T-cell (primary cell): ENCODE measurements around the gene ARL8B. TPM values are rescaled to one million over a fixed set of nuclear protein-coding genes. Genes with fewer than 3 reads are reported as not detected.
A peak's percentile ranks its signal among the peaks of the same experiment; 100 is the strongest.
"Not testable (repeated sequence)": the region's sequence is repeated elsewhere in the genome, so short reads cannot be mapped to it uniquely, and the experiment has no call there.

Experiments
- ATAC-seq, 4 experiments: fragments of 200-7000 bp in 3 of 4; fragments of 150-1000 bp in 1 of 4; cut with Tn5 transposase; replicated peaks in 1 of 4; 1 replicate in 3 of 4; 2 replicates in 1 of 4; pipeline ENCODE4 v1.10.0; 2021; ENCODE audit warnings: moderate library complexity in 3 of 4, mild to moderate bottlenecking in 2 of 4, moderate number of reproducible peaks in 1 of 4
- CTCF ChIA-PET, 2 donors: fragments of 300-600 bp; sonication (Branson Sonifier 250); formaldehyde crosslinking; loops; one replicate each; lab custom pipeline; 2022; ENCODE audit warnings: antibody characterized with exemption in 2 of 2; lab: Charles Lee
- POLR2A ChIA-PET, 2 donors: fragments of 300-600 bp; sonication (Branson Sonifier 250); formaldehyde crosslinking; loops; one replicate each; lab custom pipeline; 2022; ENCODE audit warnings: antibody characterized with exemption in 2 of 2; lab: Charles Lee
- DNase-seq, 35 experiments: peaks; one replicate each; pipeline versions ENCODE4 v3.0.0 to v3.0.0-alpha.2; 2013 to 2023
- H3K27ac ChIP-seq: one replicate; pipeline ENCODE4 v1.5.1; 2013; ENCODE audit warnings: low read length
- H3K27me3 ChIP-seq, 2 experiments: replicated peaks in 1 of 2; 1 replicate in 1 of 2; 2 replicates in 1 of 2; pipeline versions ENCODE4 v1.6.1 to v1.7.0; 2013; ENCODE audit warnings: low read length in 1 of 2, mixed read lengths in 1 of 2; ENCODE audit not compliant: control insufficient read depth in 2 of 2, insufficient read depth in 2 of 2; ENCODE audit errors: extremely low read depth in 1 of 2
- H3K36me3 ChIP-seq, 2 donors: 1 replicate in 1 of 2; 2 replicates in 1 of 2; pipeline versions ENCODE4 v1.6.1 to v1.7.0; 2013; ENCODE audit warnings: low read length in 1 of 2; ENCODE audit not compliant: control insufficient read depth in 2 of 2, insufficient read depth in 1 of 2; ENCODE audit errors: extremely low read depth in 1 of 2
- H3K4me1 ChIP-seq, 2 experiments: 1 replicate in 1 of 2; 2 replicates in 1 of 2; pipeline versions ENCODE4 v1.6.1 to v1.7.0; 2013; ENCODE audit warnings: low read length in 2 of 2, mixed read lengths in 1 of 2; ENCODE audit not compliant: insufficient read depth in 2 of 2, control insufficient read depth in 1 of 2; ENCODE audit errors: extremely low read depth in 1 of 2
- H3K4me3 ChIP-seq, 2 donors: 1 replicate in 1 of 2; 2 replicates in 1 of 2; pipeline versions ENCODE4 v1.5.1 to v1.7.0; 2013; ENCODE audit warnings: mild to moderate bottlenecking in 2 of 2, low read length in 1 of 2, moderate library complexity in 1 of 2; ENCODE audit not compliant: control insufficient read depth in 1 of 2; ENCODE audit errors: extremely low read depth in 1 of 2
- H3K9me3 ChIP-seq: 2 replicates; pipeline ENCODE4 v1.7.0; 2013
- H3K27ac Mint-ChIP-seq, 2 donors: one replicate each; pipeline ENCODE4 v1.8.0; 2020 to 2021; ENCODE audit warnings: mild to moderate bottlenecking in 2 of 2, mixed read lengths in 2 of 2
- H3K27me3 Mint-ChIP-seq, 2 donors: one replicate each; pipeline ENCODE4 v1.8.0; 2021 to 2022; ENCODE audit warnings: mixed read lengths in 2 of 2
- H3K36me3 Mint-ChIP-seq: one replicate; pipeline ENCODE4 v1.8.0; 2021; ENCODE audit warnings: mixed read lengths
- H3K4me1 Mint-ChIP-seq, 3 donors: one replicate each; pipeline ENCODE4 v1.8.0; 2020 to 2022; ENCODE audit warnings: mixed read lengths in 3 of 3, mild to moderate bottlenecking in 1 of 3
- H3K4me3 Mint-ChIP-seq, 3 donors: one replicate each; pipeline ENCODE4 v1.8.0; 2020 to 2022; ENCODE audit warnings: mild to moderate bottlenecking in 3 of 3, mixed read lengths in 3 of 3, moderate library complexity in 3 of 3
- H3K9me3 Mint-ChIP-seq, 3 donors: one replicate each; pipeline ENCODE4 v1.8.0; 2020 to 2022; ENCODE audit warnings: mixed read lengths in 3 of 3
- WGBS: methylation state at CpG from one replicate; pipeline ENCODE4 v1.1.5; 2013; ENCODE audit warnings: missing lambda C conversion rate; ENCODE audit not compliant: insufficient coverage; 5-methylcytosine and 5-hydroxymethylcytosine counted together
- total RNA-seq, 35 experiments: library from RNA in 6 of 35; stranded (reverse) in 6 of 35; fragments of 120-200 nt in 1 of 35; gene quantifications; one replicate each; pipeline versions ENCODE4 v1.2.1 to v1.2.4 and lab custom pipeline; 2013 to 2026

Gene ARL8B
- total RNA-seq, 5 donors from 2014 or later (not counting 1 experiment from before 2014, with no cell fraction given): 40.6 to 52.6 (median 48.3) TPM

- H3K27me3 ChIP-seq, H3K9me3 ChIP-seq, H3K27me3 Mint-ChIP-seq, POLR2A ChIA-PET, H3K27ac ChIP-seq, H3K9me3 Mint-ChIP-seq, H3K4me3 Mint-ChIP-seq, CTCF ChIA-PET, DNase-seq, H3K4me3 ChIP-seq, ATAC-seq, H3K4me1 ChIP-seq: not testable (repeated sequence)
- Mint-ChIP-seq H3K27ac (peak overlapping the region in 1 of 2 donors; percentile 69), H3K36me3 (peaks cover 28% of the 10 kb centered on the region), H3K4me1 (peaks cover 25 to 39% (median 31%) of the 10 kb centered on the region in 3 donors)
- WGBS: 96% methylated on average over 7 of the region's 12 CpGs
- peaks cover 0 to 23% of the 10 kb centered on the region in 2 donors for H3K36me3 ChIP-seq
These were observed 61.6 kb downstream of the ARL8B start for GRCh38 chr3:5183714-5184113.

- Histone ChIP-seq H3K9me3 (no peaks in the 10 kb centered on the region), H3K27me3 (no peaks in the 10 kb centered on the region), H3K4me3 (no peak overlapping the region), H3K36me3 (peaks cover 0 to 17% of the 10 kb centered on the region in 2 donors), H3K27ac (no peak overlapping the region), H3K4me1 (peaks cover 4 to 10% of the 10 kb centered on the region in 2 experiments)
- H3K4me1 Mint-ChIP-seq: peaks cover 30 to 37% (median 33%) of the 10 kb centered on the region in 3 donors
- peak overlapping the region; percentile 39 to 82 for H3K27ac Mint-ChIP-seq
- H3K36me3 Mint-ChIP-seq: peaks cover 22% of the 10 kb centered on the region
- ChIA-PET POLR2A (no interaction called here), CTCF (no interaction called here)
- ATAC-seq (no peak), DNase-seq (no peak)
- no peaks in the 10 kb centered on the region for H3K9me3 Mint-ChIP-seq
- 83% methylated on average over 4 of the region's 6 CpGs for WGBS
- H3K27me3 Mint-ChIP-seq: no peaks in the 10 kb centered on the region
- no peak overlapping the region for H3K4me3 Mint-ChIP-seq
These were observed 62.4 kb downstream of the ARL8B start for GRCh38 chr3:5184499-5184898.

GRCh38 chr3:5185093-5185673 lies 63.1 kb downstream of the ARL8B start:
- WGBS: 80% methylated on average over 1 of the region's 5 CpGs
- peaks cover 5 to 14% of the 10 kb centered on the region in 2 experiments for H3K4me1 ChIP-seq
- H3K4me3 ChIP-seq: no peak overlapping the region
- H3K9me3 Mint-ChIP-seq: no peaks in the 10 kb centered on the region
- H3K4me1 Mint-ChIP-seq: peaks cover 37 to 39% (median 37%) of the 10 kb centered on the region in 3 donors
- H3K27me3 Mint-ChIP-seq: no peaks in the 10 kb centered on the region
- no peak overlapping the region for H3K4me3 Mint-ChIP-seq
- POLR2A ChIA-PET: interaction anchor here in 1 of 2 donors (0.6 kb wide), 1 partner anchor 15 kb away, joined by 6 read pairs; no protein-coding TSS in a partner anchor
- H3K27me3 ChIP-seq: no peaks in the 10 kb centered on the region
- H3K36me3 ChIP-seq: peaks cover 0 to 11% of the 10 kb centered on the region in 2 donors
- H3K27ac Mint-ChIP-seq: peak overlapping the region; percentile 63 to 82
- no peak for DNase-seq
- peaks cover 18% of the 10 kb centered on the region for H3K36me3 Mint-ChIP-seq
- no peaks in the 10 kb centered on the region for H3K9me3 ChIP-seq
- peak overlapping the region; percentile 15 for H3K27ac ChIP-seq
- ATAC-seq: no peak
- CTCF ChIA-PET: interaction anchor here in 1 of 2 donors (1.2 to 1.3 kb wide), 2 partner anchors 12 to 62 kb away, joined by 3 to 4 read pairs; no protein-coding TSS in a partner anchor

GRCh38 chr3:5186089-5186857 lies 64.2 kb downstream of the ARL8B start:
- Histone ChIP-seq H3K4me1 (peaks cover 8 to 21% of the 10 kb centered on the region in 2 experiments), H3K4me3 (no peak overlapping the region), H3K27ac (peak overlapping the region; percentile 14), H3K27me3 (no peaks in the 10 kb centered on the region), H3K9me3 (no peaks in the 10 kb centered on the region), H3K36me3 (peaks cover 0 to 6% of the 10 kb centered on the region in 2 donors)
- WGBS: 78% methylated on average over 1 of the region's 6 CpGs
- peaks cover 17% of the 10 kb centered on the region for H3K36me3 Mint-ChIP-seq
- peaks cover 35 to 40% (median 36%) of the 10 kb centered on the region in 3 donors for H3K4me1 Mint-ChIP-seq
- ATAC-seq: no peak
- H3K9me3 Mint-ChIP-seq: no peaks in the 10 kb centered on the region
- peak overlapping the region; percentile 91 to 92 for H3K27ac Mint-ChIP-seq
- POLR2A ChIA-PET: interaction anchor here (0.5 to 1.1 kb wide), 4 partner anchors 10 to 479 kb away, joined by 3 to 4 read pairs (median 3); no protein-coding TSS in a partner anchor
- CTCF ChIA-PET: interaction anchor here (0.5 to 3.7 kb wide), 5 partner anchors 11 to 63 kb away, joined by 3 to 23 read pairs (median 4); no protein-coding TSS in a partner anchor
- no peak for DNase-seq
- H3K27me3 Mint-ChIP-seq: no peaks in the 10 kb centered on the region
- peak overlapping the region; percentile 43 to 94 (median 93) for H3K4me3 Mint-ChIP-seq

GRCh38 chr3:5186858-5187155 lies 64.7 kb downstream of the ARL8B start:
- DNase-seq (no peak), ATAC-seq (no peak)
- Mint-ChIP-seq H3K27ac (peak overlapping the region; percentile 91 to 92), H3K27me3 (no peaks in the 10 kb centered on the region), H3K36me3 (peaks cover 14% of the 10 kb centered on the region), H3K4me1 (peaks cover 35 to 40% (median 37%) of the 10 kb centered on the region in 3 donors), H3K9me3 (no peaks in the 10 kb centered on the region), H3K4me3 (peak overlapping the region; percentile 87 to 94 (median 93))
- Histone ChIP-seq H3K27me3 (no peaks in the 10 kb centered on the region), H3K4me1 (peaks cover 11 to 23% of the 10 kb centered on the region in 2 experiments), H3K4me3 (peak overlapping the region; percentile 74 to 85), H3K27ac (peak overlapping the region; percentile 56), H3K36me3 (peaks cover 0 to under 1% of the 10 kb centered on the region in 2 donors), H3K9me3 (no peaks in the 10 kb centered on the region)
- POLR2A ChIA-PET: interaction anchor here (0.6 to 2.5 kb wide), 5 partner anchors 10 to 479 kb away, joined by 3 to 26 read pairs (median 3); no protein-coding TSS in a partner anchor
- CTCF ChIA-PET: interaction anchor here in 1 of 2 donors (1.1 to 3.7 kb wide), 2 partner anchors 11 to 19 kb away, joined by 3 to 23 read pairs; no protein-coding TSS in a partner anchor
- WGBS: 0% methylated on average over 2 of the region's 8 CpGs
